ENCODE data around the gene CDK5. TPM values are rescaled to one million over a fixed set of nuclear protein-coding genes. Genes with fewer than 3 reads are reported as not detected.
"Not testable (repeated sequence)": the region's sequence is repeated elsewhere in the genome, so short reads cannot be mapped to it uniquely, and the experiment has no call there.

Gene CDK5
- total and polyA plus RNA-seq, 4 experiments from 2014 or later = 6.3 to 15.2 (median 9.1) TPM

- H3K27me3 ChIP-seq (ENCODE audit: insufficient read depth, low read length); H3K9me3 ChIP-seq (ENCODE audit: control insufficient read depth in 1 of 2, low read length in 2 of 2); H3K36me3 ChIP-seq (ENCODE audit: insufficient read depth, low read length); H3K27me3 Mint-ChIP-seq; DNase-seq; H3K4me3 ChIP-seq (ENCODE audit: low read length in 2 of 2); H3K36me3 Mint-ChIP-seq; H3K9me3 Mint-ChIP-seq: not testable (repeated sequence)
- H3K4me1 ChIP-seq (ENCODE audit: insufficient read depth, low read length) = peaks cover 99% of the 10 kb centered on the region
- CTCF ChIA-PET (ENCODE audit: partially characterized antibody) = interaction anchor here (1.1 to 9.1 kb wide), 12 partner anchors 6 to 100 kb away, joined by 3 to 93 read pairs (median 14); partner anchors contain the start of genes ABCB8, ATG9B and NOS3
- H3K27ac ChIP-seq (ENCODE audit: low read depth, low read length) = peak overlapping the region; percentile 96
- intact Hi-C loops (cut with micrococcal nuclease) = loop anchor here (10.0 kb wide), 1 partner anchor 333 kb away; the partner anchor contains the start of gene NUB1
- peak overlapping the region in 7 of 8 donors; percentile 1 to 86 (median 65) for H3K4me3 Mint-ChIP-seq
- H3K4me1 Mint-ChIP-seq = peaks cover 56 to 94% (median 77%) of the 10 kb centered on the region in 4 donors
- peak overlapping the region; percentile 97 to 100 (median 99) for H3K27ac Mint-ChIP-seq
- POLR2A ChIA-PET (ENCODE audit: partially characterized antibody) = interaction anchor here (0.7 to 13.0 kb wide), 12 partner anchors 7 to 1133 kb away, joined by 3 to 182 read pairs (median 11); partner anchors contain the start of genes ABCB8, FASTK, NOS3 and TMUB1
Observed at GRCh38 chr7:151011616-151012015, 46.1 kb downstream of the CDK5 start.

GRCh38 chr7:151011097-151011409 lies 46.6 kb downstream of the CDK5 start:
- H3K4me1 ChIP-seq (ENCODE audit: insufficient read depth, low read length) = peaks cover 97% of the 10 kb centered on the region
- intact Hi-C loops (cut with micrococcal nuclease) = loop anchor here (10.0 kb wide), 1 partner anchor 334 kb away; the partner anchor contains the start of gene NUB1

GRCh38 chr7:151010307-151011096 lies 47.2 kb downstream of the CDK5 start:
- H3K36me3 Mint-ChIP-seq = peaks cover 1 to 5% of the 10 kb centered on the region in 2 donors
- H3K4me3 Mint-ChIP-seq = peak overlapping the region; percentile 68 to 89 (median 75)
- peaks cover 0 to 2% (median 0%) of the 10 kb centered on the region in 8 donors for H3K9me3 Mint-ChIP-seq
- H3K27me3 ChIP-seq (ENCODE audit: insufficient read depth, low read length) = no peaks in the 10 kb centered on the region
- DNase-seq = peak; percentile 48 to 68 (median 56)
- ChIA-PET POLR2A (ENCODE audit: partially characterized antibody) (interaction anchor here (0.7 to 13.0 kb wide), 18 partner anchors 8 to 1141 kb away, joined by 3 to 182 read pairs (median 5); partner anchors contain the start of genes ABCB8, FASTK, NOS3 and REPIN1), CTCF (ENCODE audit: partially characterized antibody) (interaction anchor here (1.0 to 9.1 kb wide), 16 partner anchors 7 to 655 kb away, joined by 3 to 93 read pairs (median 6); partner anchors contain the start of genes ABCB8, ATG9B and NOS3)
- no peaks in the 10 kb centered on the region for H3K36me3 ChIP-seq (ENCODE audit: insufficient read depth, low read length)
- intact Hi-C loops (cut with micrococcal nuclease) = loop anchor here (10.0 kb wide), 1 partner anchor 334 kb away; the partner anchor contains the start of gene NUB1
- peak overlapping the region; percentile 6 to 65 for H3K4me3 ChIP-seq (ENCODE audit: low read length in 2 of 2)
- peaks cover 92% of the 10 kb centered on the region for H3K4me1 ChIP-seq (ENCODE audit: insufficient read depth, low read length)
- H3K4me1 Mint-ChIP-seq = peaks cover 52 to 95% (median 72%) of the 10 kb centered on the region in 4 donors
- H3K9me3 ChIP-seq (ENCODE audit: control insufficient read depth in 1 of 2, low read length in 2 of 2) = no peaks in the 10 kb centered on the region
- peak overlapping the region; percentile 91 to 99 (median 97) for H3K27ac Mint-ChIP-seq
- no peaks in the 10 kb centered on the region for H3K27me3 Mint-ChIP-seq
- H3K27ac ChIP-seq (ENCODE audit: low read depth, low read length) = peak overlapping the region; percentile 69

More at GRCh38 chr7:151011097-151011409, 46.6 kb downstream of the CDK5 start:
- peaks cover 1 to 5% of the 10 kb centered on the region in 2 donors for H3K36me3 Mint-ChIP-seq
- ChIA-PET CTCF (ENCODE audit: partially characterized antibody) (interaction anchor here (1.0 to 9.1 kb wide), 15 partner anchors 7 to 101 kb away, joined by 3 to 93 read pairs (median 7); partner anchors contain the start of genes ABCB8, ATG9B and NOS3), POLR2A (ENCODE audit: partially characterized antibody) (interaction anchor here (0.7 to 13.0 kb wide), 15 partner anchors 8 to 1133 kb away, joined by 3 to 182 read pairs (median 7); partner anchors contain the start of genes ABCB8, FASTK, NOS3 and TMUB1)
- peaks cover 53 to 94% (median 74%) of the 10 kb centered on the region in 4 donors for H3K4me1 Mint-ChIP-seq
- no peak for DNase-seq
- no peaks in the 10 kb centered on the region for H3K9me3 ChIP-seq (ENCODE audit: control insufficient read depth in 1 of 2, low read length in 2 of 2)
- H3K27me3 ChIP-seq (ENCODE audit: insufficient read depth, low read length) = no peaks in the 10 kb centered on the region
- H3K27me3 Mint-ChIP-seq = no peaks in the 10 kb centered on the region
- peak overlapping the region; percentile 91 to 99 (median 97) for H3K27ac Mint-ChIP-seq
- H3K9me3 Mint-ChIP-seq = peaks cover 0 to 2% (median 0%) of the 10 kb centered on the region in 8 donors
- peak overlapping the region; percentile 68 to 89 (median 75) for H3K4me3 Mint-ChIP-seq
- peak overlapping the region; percentile 6 to 65 for H3K4me3 ChIP-seq (ENCODE audit: low read length in 2 of 2)
- no peaks in the 10 kb centered on the region for H3K36me3 ChIP-seq (ENCODE audit: insufficient read depth, low read length)
- H3K27ac ChIP-seq (ENCODE audit: low read depth, low read length) = peak overlapping the region; percentile 69

GRCh38 chr7:151010037-151010306 lies 47.7 kb downstream of the CDK5 start:
- Histone ChIP-seq H3K4me3 (ENCODE audit: low read length in 2 of 2) (no peak overlapping the region), H3K27ac (ENCODE audit: low read depth, low read length) (peak overlapping the region; percentile 69), H3K4me1 (ENCODE audit: insufficient read depth, low read length) (peaks cover 86% of the 10 kb centered on the region), H3K36me3 (ENCODE audit: insufficient read depth, low read length) (no peaks in the 10 kb centered on the region), H3K27me3 (ENCODE audit: insufficient read depth, low read length) (no peaks in the 10 kb centered on the region), H3K9me3 (ENCODE audit: control insufficient read depth in 1 of 2, low read length in 2 of 2) (no peaks in the 10 kb centered on the region)
- Mint-ChIP-seq H3K27ac (peak overlapping the region; percentile 91 to 99 (median 97)), H3K36me3 (peaks cover 1 to 5% of the 10 kb centered on the region in 2 donors), H3K27me3 (no peaks in the 10 kb centered on the region), H3K4me3 (peak overlapping the region in 5 of 8 donors; percentile 69 to 89 (median 76)), H3K4me1 (peaks cover 47 to 93% (median 69%) of the 10 kb centered on the region in 4 donors), H3K9me3 (peaks cover 0 to 2% (median 0%) of the 10 kb centered on the region in 8 donors)
- POLR2A ChIA-PET (ENCODE audit: partially characterized antibody) = interaction anchor here (0.7 to 13.0 kb wide), 14 partner anchors 9 to 1141 kb away, joined by 3 to 182 read pairs (median 8); partner anchors contain the start of genes ABCB8, NOS3, REPIN1 and TMUB1
- DNase-seq = peak in 1 of 5 donors; percentile 38
- intact Hi-C loops (cut with micrococcal nuclease) = loop anchor here (10.0 kb wide), 1 partner anchor 335 kb away; the partner anchor contains the start of gene NUB1
- CTCF ChIA-PET (ENCODE audit: partially characterized antibody) = interaction anchor here (1.0 to 9.1 kb wide), 12 partner anchors 8 to 655 kb away, joined by 3 to 93 read pairs (median 14); partner anchors contain the start of genes ABCB8, ATG9B and NOS3

- intact Hi-C loops (cut with micrococcal nuclease) = loop anchor here (10.0 kb wide), 1 partner anchor 335 kb away; the partner anchor contains the start of gene NUB1
- POLR2A ChIA-PET (ENCODE audit: partially characterized antibody) = interaction anchor here (0.5 to 13.0 kb wide), 14 partner anchors 9 to 1724 kb away, joined by 3 to 182 read pairs (median 8); partner anchors contain the start of genes ABCB8, ABCF2, NOS3 and TMUB1
- peaks cover 44 to 88% (median 65%) of the 10 kb centered on the region in 4 donors for H3K4me1 Mint-ChIP-seq
Observed at GRCh38 chr7:151009327-151010036, 48.2 kb downstream of the CDK5 start.

More at GRCh38 chr7:151009327-151010036, 48.2 kb downstream of the CDK5 start:
- DNase-seq = peak in 1 of 5 donors; percentile 31
- Mint-ChIP-seq H3K36me3 (peaks cover 1 to 7% of the 10 kb centered on the region in 2 donors), H3K4me3 (peak overlapping the region in 6 of 8 donors; percentile 13 to 89 (median 50)), H3K27ac (peak overlapping the region; percentile 66 to 99 (median 97)), H3K27me3 (no peaks in the 10 kb centered on the region), H3K9me3 (peaks cover 0 to 2% (median 0%) of the 10 kb centered on the region in 8 donors)
- CTCF ChIA-PET (ENCODE audit: partially characterized antibody) = interaction anchor here (1.0 to 9.1 kb wide), 14 partner anchors 9 to 654 kb away, joined by 3 to 93 read pairs (median 12); partner anchors contain the start of genes ABCB8 and NOS3
- H3K4me1 ChIP-seq (ENCODE audit: insufficient read depth, low read length) = peaks cover 82% of the 10 kb centered on the region
- no peaks in the 10 kb centered on the region for H3K27me3 ChIP-seq (ENCODE audit: insufficient read depth, low read length)
- H3K4me3 ChIP-seq (ENCODE audit: low read length in 2 of 2) = no peak overlapping the region
- H3K36me3 ChIP-seq (ENCODE audit: insufficient read depth, low read length) = no peaks in the 10 kb centered on the region
- H3K9me3 ChIP-seq (ENCODE audit: control insufficient read depth in 1 of 2, low read length in 2 of 2) = no peaks in the 10 kb centered on the region
- peak overlapping the region; percentile 69 for H3K27ac ChIP-seq (ENCODE audit: low read depth, low read length)

Data from CD4-positive, alpha-beta memory T cell (primary cell).